SU-DHL-6 (cell line): ENCODE results near the gene TIE1.
"Not testable (repeated sequence)": the region's sequence is repeated elsewhere in the genome, so short reads cannot be mapped to it uniquely, and the experiment has no call there.

Source experiments
- CTCF ChIP-seq: fragments of 200-600 bp; sonication (generic); IDR thresholded peaks from one replicate; pipeline ENCODE4 v1.5.1; 2017; ENCODE audit warnings: antibody characterized with exemption, mild to moderate bottlenecking, low read length, moderate library complexity; ENCODE audit not compliant: insufficient read depth, poor library complexity, severe bottlenecking
- EZH2phosphoT487 ChIP-seq: fragments of 200-600 bp; sonication (generic), shearing (Covaris generic); conservative IDR thresholded peaks from 2 replicates; pipeline ENCODE4 v1.6.1; 2018; ENCODE audit warnings: mild to moderate bottlenecking, antibody characterized with exemption, low read length, moderate library complexity, mixed read lengths

DNA sequence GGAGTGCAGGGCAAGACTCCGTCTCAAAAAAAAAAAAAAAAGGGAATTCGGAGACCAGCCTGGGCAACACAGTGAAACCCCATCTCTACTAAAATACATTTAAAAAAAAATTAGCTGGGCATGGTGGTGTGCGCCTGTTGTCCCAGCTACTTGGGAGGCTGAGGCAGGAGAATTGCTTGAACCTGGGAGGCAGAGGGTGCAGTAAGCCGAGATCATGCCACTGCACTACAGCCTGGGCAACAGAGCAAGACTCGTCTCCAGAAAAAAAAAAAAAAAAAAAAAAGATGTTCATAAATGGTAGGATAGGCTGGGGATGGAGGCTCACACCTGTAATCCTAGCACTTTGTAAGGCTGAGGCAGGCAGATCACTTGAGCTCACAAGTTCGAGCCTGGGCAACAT is 69.0 kb downstream of the TIE1 start:
- not testable (repeated sequence) for TF ChIP-seq CTCF, EZH2phosphoT487
